B cell (primary cell): ENCODE measurements around the gene ARHGAP26.

Experiments
- EZH2 ChIP-seq: IDR thresholded peaks from 2 replicates; pipeline ENCODE4 v1.6.1; 2012; ENCODE audit warnings: borderline replicate concordance, low read depth, mild to moderate bottlenecking, moderate library complexity, low read length; ENCODE audit not compliant: insufficient read depth, poor library complexity, severe bottlenecking
- TF ChIP-seq, protein P1 (sequence below): fragments of 200-600 bp; IDR thresholded peaks from one replicate; pipeline ENCODE4 v1.8.0; 2022; ENCODE audit warnings: antibody characterized with exemption, mild to moderate bottlenecking

DNA sequence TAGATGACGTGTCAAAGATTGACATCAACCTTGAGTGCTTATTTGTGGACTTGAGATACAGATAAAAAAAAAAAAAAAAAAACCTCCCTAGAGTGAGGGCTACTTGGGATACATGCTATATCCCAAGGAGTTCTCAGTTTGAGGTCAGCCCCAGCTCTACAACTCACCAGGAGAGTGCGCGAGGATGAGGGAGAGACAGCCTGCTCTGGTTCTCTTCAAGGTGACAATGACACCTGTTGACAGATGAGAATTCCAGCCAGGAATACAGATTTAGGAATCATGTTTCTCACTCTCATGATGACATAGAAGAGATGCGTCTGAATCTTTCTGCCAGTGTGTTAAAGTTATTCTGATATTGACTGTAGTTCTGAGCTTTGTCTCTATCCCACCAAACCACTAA is 24.9 kb upstream of the ARHGAP26 start:
- TF ChIP-seq, protein P1, sequence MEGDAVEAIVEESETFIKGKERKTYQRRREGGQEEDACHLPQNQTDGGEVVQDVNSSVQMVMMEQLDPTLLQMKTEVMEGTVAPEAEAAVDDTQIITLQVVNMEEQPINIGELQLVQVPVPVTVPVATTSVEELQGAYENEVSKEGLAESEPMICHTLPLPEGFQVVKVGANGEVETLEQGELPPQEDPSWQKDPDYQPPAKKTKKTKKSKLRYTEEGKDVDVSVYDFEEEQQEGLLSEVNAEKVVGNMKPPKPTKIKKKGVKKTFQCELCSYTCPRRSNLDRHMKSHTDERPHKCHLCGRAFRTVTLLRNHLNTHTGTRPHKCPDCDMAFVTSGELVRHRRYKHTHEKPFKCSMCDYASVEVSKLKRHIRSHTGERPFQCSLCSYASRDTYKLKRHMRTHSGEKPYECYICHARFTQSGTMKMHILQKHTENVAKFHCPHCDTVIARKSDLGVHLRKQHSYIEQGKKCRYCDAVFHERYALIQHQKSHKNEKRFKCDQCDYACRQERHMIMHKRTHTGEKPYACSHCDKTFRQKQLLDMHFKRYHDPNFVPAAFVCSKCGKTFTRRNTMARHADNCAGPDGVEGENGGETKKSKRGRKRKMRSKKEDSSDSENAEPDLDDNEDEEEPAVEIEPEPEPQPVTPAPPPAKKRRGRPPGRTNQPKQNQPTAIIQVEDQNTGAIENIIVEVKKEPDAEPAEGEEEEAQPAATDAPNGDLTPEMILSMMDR = no peak
- no peak for TF ChIP-seq EZH2
